ENCODE measurements around the gene BSN. TPM values are rescaled to one million over a fixed set of nuclear protein-coding genes. Genes with fewer than 3 reads are reported as not detected.

The BSN gene
- total RNA-seq, 1 donor from 2014 or later = not detected

DNA sequence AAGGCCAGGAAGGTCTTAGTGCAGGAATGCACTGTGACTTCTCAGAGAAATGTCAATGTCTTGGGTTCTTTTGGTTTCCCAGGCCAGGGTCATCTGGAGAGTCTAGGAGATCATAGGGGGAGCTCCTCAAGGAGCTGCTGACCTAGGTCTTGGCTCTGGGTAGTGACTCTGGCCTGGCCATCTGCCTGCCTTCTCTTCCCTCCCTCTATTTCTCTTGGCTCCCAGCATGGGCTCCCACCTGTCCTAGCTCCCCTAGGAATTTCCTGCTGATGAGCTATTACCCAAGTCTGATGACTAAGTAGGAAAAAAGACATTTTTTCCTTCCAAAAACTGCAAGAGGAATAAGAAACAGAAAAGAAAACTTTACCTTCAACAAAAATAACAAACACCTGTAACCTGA is 57.4 kb downstream of the BSN start:
- TF ChIP-seq, protein P1, sequence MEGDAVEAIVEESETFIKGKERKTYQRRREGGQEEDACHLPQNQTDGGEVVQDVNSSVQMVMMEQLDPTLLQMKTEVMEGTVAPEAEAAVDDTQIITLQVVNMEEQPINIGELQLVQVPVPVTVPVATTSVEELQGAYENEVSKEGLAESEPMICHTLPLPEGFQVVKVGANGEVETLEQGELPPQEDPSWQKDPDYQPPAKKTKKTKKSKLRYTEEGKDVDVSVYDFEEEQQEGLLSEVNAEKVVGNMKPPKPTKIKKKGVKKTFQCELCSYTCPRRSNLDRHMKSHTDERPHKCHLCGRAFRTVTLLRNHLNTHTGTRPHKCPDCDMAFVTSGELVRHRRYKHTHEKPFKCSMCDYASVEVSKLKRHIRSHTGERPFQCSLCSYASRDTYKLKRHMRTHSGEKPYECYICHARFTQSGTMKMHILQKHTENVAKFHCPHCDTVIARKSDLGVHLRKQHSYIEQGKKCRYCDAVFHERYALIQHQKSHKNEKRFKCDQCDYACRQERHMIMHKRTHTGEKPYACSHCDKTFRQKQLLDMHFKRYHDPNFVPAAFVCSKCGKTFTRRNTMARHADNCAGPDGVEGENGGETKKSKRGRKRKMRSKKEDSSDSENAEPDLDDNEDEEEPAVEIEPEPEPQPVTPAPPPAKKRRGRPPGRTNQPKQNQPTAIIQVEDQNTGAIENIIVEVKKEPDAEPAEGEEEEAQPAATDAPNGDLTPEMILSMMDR (IDR thresholded peaks at IDR 0.05; ENCODE audit: insufficient read depth, low read length, severe bottlenecking) = no peak
- Histone ChIP-seq H3K27me3 (ENCODE audit: control insufficient read depth, insufficient read depth, low read length) (no peaks in the 10 kb centered on the region), H3K4me3 (ENCODE audit: low read depth, low read length) (no peak overlapping the region), H3K36me3 (ENCODE audit: control insufficient read depth, insufficient read depth, low read length) (no peaks in the 10 kb centered on the region)
- peak; percentile 83 for FAIRE-seq
- no peak for DNase-seq (ENCODE audit: low read depth)

DNA sequence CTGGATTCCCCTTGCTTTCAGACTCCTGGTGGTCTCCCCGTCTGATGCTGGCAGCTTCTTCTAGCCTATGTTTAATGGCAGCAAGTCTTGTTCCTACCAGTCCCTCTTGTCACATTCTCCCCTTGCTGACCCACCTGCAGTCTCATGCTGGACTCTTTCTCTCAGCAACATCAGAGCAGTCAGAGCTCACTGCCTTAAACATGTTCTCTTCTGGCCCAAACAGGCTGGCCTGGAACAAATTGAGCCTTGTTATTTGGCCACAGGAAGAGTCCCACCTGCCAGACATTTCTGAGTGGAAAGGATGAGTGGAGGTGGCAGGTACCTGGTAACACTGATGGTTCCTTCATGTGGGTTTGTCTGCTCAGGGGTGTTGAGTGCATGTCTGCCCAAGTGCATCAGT is 60.7 kb downstream of the BSN start:
- FAIRE-seq = peak; percentile 36
- Histone ChIP-seq H3K36me3 (ENCODE audit: control insufficient read depth, insufficient read depth, low read length) (no peaks in the 10 kb centered on the region), H3K27me3 (ENCODE audit: control insufficient read depth, insufficient read depth, low read length) (no peaks in the 10 kb centered on the region), H3K4me3 (ENCODE audit: low read depth, low read length) (no peak overlapping the region)
- TF ChIP-seq, protein P1 (IDR thresholded peaks at IDR 0.05; ENCODE audit: insufficient read depth, low read length, severe bottlenecking) = no peak
- no peak for DNase-seq (ENCODE audit: low read depth)

DNA sequence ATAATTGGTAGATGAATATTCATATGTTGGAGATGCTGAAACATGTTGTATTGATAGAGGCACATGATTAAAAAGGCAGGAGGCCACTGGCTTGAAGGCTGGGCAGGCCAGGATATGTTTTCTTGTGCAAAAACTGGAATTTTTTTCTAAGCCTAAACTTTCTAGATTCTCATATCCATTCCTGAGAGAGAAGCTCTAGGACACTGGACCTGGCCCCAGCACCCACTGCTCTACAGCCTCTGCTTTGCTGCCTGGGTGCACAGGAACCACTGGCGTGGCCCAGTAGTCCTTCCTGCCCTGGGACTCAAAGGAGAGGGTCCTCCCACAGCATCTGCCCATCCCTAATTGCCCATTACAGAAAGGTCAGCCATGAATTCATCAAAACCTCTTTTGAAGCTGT is 61.8 kb downstream of the BSN start:
- FAIRE-seq (no peak), DNase-seq (ENCODE audit: low read depth) (no peak)

DNA sequence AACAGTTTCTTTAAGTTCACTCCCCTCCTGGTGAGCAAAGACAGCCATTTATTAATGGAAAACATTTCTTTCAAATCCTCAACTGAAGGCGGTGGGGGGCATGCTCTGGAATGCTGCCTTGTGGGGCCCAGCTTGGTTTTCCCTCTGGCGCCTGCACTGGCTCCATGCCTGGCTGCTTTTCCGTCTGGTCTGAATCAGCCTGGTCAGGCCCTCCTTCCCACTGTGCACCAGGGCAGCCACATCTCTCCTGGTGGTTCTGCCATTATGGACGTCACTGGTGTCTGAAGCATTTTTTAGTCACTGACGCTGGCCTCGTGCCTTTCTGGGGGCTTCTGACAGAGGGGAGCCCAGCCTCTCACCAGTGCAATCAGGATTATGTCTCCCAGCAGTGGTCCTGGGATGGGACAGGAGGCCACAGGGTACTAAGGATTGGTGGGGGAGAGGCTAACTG is 62.2 kb downstream of the BSN start:
- no peak for DNase-seq (ENCODE audit: low read depth)
- TF ChIP-seq, protein P1 (IDR thresholded peaks at IDR 0.05; ENCODE audit: insufficient read depth, low read length, severe bottlenecking) = no peak
- Histone ChIP-seq H3K36me3 (ENCODE audit: control insufficient read depth, insufficient read depth, low read length) (no peaks in the 10 kb centered on the region), H3K27me3 (ENCODE audit: control insufficient read depth, insufficient read depth, low read length) (no peaks in the 10 kb centered on the region), H3K4me3 (ENCODE audit: low read depth, low read length) (no peak overlapping the region)
- FAIRE-seq = no peak

More for the DNA sequence above, 61.8 kb downstream of the BSN start:
- TF ChIP-seq, protein P1 (IDR thresholded peaks at IDR 0.05; ENCODE audit: insufficient read depth, low read length, severe bottlenecking) = no peak
- H3K27me3 ChIP-seq (ENCODE audit: control insufficient read depth, insufficient read depth, low read length) = no peaks in the 10 kb centered on the region
- H3K36me3 ChIP-seq (ENCODE audit: control insufficient read depth, insufficient read depth, low read length) = no peaks in the 10 kb centered on the region
- no peak overlapping the region for H3K4me3 ChIP-seq (ENCODE audit: low read depth, low read length)

DNA sequence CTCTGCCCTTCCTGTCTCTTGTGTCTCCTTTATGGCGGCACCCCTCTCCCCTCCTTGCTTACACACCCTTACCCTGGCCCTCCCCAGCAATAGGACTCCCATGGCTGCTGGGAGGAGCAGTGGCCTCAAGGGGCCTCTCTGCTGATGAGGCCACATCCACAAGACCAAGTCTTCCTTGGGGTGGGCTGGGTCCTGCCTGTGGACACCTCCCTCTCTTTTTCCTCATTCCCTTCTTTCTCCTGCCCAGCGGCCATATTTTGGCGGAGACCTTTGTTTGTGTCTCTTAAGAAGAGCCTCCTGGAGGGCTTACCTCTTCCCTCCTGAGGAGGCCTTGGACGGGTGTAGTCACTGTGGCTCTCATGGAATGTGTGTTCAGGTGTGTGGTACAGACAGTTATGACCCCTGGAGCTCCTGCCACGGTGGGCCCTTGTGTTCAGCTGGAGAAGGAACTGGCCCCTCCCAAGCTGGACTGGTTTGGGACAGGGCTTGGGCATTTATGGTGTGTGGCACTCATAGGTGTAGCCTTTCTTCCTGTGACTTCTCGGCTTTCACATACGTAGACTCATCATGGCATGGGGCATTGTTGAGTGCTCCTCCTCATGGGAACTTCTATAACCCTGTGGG is 63.2 kb downstream of the BSN start:
- H3K4me3 ChIP-seq (ENCODE audit: low read depth, low read length) = no peak overlapping the region
- DNase-seq (ENCODE audit: low read depth) (no peak), FAIRE-seq (no peak)
- TF ChIP-seq, protein P1 (IDR thresholded peaks at IDR 0.05; ENCODE audit: insufficient read depth, low read length, severe bottlenecking) = no peak
- H3K36me3 ChIP-seq (ENCODE audit: control insufficient read depth, insufficient read depth, low read length) = no peaks in the 10 kb centered on the region
- no peaks in the 10 kb centered on the region for H3K27me3 ChIP-seq (ENCODE audit: control insufficient read depth, insufficient read depth, low read length)

DNA sequence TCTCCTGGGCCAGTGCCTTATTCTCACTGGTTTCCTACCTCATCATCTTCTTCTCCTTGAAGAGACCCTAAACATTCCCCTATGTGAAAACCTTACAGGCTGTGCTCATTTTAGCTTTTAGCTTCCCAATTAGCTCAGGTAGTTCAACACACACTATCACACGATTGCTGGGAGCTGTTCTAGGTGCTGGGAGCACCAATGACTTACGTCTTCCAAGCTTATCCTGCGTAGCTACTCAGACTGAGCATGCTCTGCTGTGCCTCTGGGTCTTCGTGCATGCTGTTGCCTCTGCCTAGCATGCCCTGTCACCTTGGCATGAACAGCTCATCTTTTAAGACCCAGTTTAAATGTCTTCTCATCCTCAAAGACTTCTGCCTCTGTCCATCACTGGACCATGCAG is 64.1 kb downstream of the BSN start:
- FAIRE-seq = no peak
- Histone ChIP-seq H3K27me3 (ENCODE audit: control insufficient read depth, insufficient read depth, low read length) (peaks cover 1% of the 10 kb centered on the region), H3K36me3 (ENCODE audit: control insufficient read depth, insufficient read depth, low read length) (no peaks in the 10 kb centered on the region), H3K4me3 (ENCODE audit: low read depth, low read length) (no peak overlapping the region)
- DNase-seq (ENCODE audit: low read depth) = peak; percentile 23
- TF ChIP-seq, protein P1 (IDR thresholded peaks at IDR 0.05; ENCODE audit: insufficient read depth, low read length, severe bottlenecking) = no peak
